Measurements from ENCODE around the gene HNRNPUL1.
"Not testable (repeated sequence)": the region's sequence is repeated elsewhere in the genome, so short reads cannot be mapped to it uniquely, and the experiment has no call there.

Gene HNRNPUL1

DNA sequence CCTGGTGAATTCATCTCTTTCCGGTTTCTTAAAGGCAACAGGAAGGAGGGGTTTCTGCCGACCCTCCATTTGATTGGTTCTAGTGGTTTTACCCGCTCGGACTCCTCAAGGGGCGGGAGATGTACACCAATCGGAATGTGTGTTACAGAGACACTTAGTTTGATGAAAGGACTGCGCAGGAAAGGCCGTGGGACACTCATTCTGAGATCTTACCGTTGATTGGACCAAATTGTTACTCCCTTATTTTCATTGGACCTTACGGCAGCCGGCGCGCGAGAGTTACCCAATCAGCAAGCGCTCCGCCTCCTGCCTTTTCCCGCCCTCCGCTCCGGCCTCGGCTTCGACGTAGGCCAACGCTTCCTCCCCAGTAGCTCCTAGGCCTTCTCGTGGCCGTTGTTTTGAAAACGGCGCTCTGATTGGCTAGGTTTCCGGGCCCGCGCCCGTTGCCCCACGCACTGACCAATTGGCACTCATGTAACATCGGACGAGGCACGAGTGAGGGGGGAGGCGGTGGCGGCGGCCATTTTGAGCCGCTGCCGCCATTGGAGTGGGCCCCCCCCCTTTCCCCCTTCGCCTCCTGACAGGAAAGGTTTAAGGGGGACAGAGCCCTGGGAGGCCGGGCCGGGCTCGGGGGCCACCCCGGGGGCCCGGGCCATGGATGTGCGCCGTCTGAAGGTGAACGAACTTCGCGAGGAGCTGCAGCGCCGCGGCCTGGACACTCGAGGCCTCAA lies at the start of gene HNRNPUL1:
HNRNPUL1 (plus strand) TSS at position 523 of the 731 bp plus-strand sequence; CDS start at position 655, 132 bp downstream.
- DNase-seq (ENCODE audit: low spot score), result peak; percentile 99

DNA sequence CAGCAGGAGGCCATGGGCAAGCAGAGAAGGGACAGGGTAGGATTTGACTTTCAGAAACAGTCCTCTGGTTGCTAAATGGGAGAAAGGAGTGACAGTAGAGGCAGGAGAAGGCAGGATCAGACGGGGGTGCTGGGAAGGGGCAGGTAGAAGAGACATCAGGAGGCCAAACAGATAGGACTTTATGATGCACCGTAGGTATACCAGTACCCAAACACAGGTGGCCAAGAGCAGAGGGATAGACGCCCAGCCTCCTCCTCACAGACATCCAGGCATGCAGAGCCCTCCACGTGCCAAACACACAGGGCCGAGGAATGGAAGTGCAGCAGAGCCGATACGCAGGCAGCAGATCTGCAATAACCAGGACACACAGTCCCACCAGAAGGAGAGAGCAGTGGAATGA lies 46.4 kb upstream of the HNRNPUL1 start:
- no peak for DNase-seq (ENCODE audit: low spot score)

DNA sequence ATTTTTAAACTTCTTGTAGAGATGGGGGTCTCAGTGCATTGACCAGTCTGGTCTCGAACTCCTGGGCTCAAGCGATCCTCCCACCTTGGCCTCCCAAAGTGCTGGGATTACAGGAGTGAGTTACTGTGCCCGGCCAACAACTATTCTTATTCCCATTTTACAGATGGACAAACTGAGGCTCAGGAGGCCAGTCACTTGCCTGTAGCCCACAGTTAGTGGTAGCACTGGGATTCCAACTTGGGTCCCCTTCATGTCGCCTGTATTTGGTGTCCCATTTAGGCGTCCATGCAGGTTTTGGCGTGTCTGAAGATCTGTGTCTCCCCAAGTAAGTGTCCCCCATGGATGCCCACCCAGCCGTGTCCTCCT lies 45.9 kb upstream of the HNRNPUL1 start:
- no peak for DNase-seq (ENCODE audit: low spot score)

DNA sequence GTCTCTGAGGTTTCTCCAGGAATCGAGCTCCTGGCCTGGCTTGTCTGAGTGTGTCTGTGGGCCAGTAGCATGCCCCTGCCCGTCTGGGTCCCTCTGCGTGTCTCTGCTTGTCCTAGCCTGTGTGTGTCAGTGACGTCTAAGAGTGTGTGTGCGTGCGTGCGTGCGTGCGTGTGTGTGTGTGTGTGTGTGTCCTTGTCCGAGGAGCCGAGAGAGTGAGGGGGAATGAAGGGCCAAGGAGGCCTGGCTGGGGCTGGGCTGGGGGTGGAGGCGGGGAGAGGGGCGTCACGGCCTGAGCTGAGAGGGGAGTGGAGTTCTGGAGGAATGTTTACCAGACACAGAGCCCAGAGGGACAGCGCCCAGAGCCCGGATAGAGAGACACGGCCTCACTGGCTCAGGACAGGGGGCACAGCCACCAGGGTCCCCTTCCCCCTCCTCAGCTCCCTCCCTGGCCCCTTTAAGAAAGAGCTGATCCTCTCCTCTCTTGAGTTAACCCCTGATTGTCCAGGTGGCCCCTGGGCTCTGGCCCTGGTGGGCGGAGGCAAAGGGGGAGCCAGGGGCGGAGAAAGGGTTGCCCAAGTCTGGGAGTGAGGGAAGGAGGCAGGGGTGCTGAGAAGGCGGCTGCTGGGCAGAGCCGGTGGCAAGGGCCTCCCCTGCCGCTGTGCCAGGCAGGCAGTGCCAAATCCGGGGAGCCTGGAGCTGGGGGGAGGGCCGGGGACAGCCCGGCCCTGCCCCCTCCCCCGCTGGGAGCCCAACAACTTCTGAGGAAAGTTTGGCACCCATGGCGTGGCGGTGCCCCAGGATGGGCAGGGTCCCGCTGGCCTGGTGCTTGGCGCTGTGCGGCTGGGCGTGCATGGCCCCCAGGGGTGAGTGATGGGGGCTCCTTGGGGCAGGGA lies 45.3 kb upstream of the HNRNPUL1 start, which contains the start of gene AXL:
AXL (plus strand) TSS at position 609 of the 893 bp plus-strand sequence; CDS start at position 779, 170 bp downstream.
- DNase-seq (ENCODE audit: low spot score), result no peak

DNA sequence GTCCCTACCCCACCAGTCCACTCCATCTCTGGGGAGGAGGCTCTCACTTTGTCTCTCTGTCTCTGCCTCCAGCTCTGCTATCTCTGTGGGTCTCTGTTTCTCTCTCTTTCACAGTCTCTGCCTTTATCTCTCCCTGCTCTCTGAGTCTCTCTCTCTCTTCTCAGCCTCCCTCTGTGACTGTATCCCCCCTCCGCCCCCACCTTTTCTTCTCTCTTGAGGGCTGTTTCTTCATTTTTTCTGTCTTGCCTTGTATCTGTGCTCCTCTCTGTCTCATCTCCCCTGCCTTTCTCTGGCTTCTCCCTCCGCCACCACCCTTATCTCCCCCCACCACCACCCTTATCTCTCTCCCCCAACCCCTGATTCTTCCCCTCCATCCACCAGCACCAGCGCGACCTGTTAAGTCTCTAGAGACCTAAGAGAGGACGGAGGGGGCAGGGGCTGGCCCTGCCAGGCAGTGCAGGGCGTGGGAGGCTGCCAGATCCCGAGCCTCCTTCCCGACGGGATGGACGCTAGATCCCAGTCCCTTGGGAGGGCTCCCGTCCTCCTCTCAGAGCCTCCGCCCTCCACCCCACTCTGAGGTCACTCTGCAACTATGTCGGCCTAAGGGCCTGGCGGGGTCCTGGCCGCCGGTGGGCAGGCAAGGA lies 44.1 kb upstream of the HNRNPUL1 start:
- DNase-seq (ENCODE audit: low spot score), result peak; percentile 61

DNA sequence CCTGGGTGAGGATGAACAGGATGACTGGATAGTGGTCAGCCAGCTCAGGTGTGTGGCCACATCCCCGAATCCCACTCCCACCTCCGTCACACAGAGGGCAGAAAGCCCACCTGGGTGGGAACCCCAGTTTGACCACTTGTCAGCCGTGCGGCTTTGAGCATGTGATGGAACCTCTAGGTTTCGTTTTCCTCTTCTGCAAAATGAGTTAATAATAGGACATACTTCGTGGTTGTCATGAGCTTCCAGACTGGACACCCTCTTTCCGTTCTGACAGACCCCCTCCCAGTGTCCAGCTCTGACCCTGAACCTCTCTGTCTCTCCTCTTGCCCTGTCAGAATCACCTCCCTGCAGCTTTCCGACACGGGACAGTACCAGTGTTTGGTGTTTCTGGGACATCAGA lies 43.4 kb upstream of the HNRNPUL1 start:
- no peak for DNase-seq (ENCODE audit: low spot score)

DNA sequence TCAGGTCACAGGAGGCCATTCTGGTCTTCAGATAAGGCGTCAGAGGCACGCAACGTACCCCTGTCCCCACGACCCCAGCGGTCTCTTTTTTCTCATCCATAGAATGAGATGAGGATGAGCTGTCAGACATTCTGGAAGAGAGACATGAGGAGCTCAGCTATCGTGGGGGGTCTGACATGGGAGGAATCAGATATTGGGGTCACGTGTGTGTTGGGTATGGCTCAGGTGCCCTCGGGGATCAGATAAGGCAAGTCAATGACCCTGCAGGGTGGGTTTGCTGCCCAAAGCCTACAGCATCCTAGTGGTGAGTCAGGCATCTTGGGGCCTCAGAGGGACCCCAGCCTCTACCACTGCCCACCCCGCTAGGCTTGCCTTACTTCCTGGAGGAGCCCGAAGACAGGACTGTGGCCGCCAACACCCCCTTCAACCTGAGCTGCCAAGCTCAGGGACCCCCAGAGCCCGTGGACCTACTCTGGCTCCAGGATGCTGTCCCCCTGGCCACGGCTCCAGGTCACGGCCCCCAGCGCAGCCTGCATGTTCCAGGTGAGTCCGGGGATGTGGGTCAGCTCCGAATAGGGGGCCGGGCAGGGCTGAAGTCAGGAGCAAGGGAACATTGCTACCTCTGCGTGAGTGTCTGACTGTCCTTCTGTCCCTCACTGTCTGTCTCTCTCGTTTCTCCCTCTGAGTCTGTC lies 42.5 kb upstream of the HNRNPUL1 start:
- no peak for DNase-seq (ENCODE audit: low spot score)

DNA sequence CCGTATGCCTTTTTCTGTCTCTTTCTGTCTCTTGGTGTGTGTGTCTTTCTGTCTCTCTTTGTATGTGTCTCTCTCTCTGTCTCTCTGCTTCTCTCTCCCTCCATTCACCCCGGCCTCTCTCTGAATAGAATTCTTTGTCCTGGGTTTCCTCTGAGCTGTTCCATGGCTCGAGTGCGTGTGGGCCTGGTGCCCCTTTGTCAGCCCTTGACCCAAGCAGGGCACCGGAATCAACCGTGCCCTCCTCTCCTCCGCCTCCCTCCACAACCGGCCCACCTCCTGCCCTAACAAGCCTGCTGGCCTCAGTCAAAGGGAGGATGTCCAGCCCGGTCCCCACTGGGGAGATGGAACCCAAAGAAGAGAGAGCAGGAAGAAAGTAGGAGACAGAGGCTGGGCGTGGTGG lies 41.9 kb upstream of the HNRNPUL1 start:
- peak; percentile 66 for DNase-seq (ENCODE audit: low spot score)

DNA sequence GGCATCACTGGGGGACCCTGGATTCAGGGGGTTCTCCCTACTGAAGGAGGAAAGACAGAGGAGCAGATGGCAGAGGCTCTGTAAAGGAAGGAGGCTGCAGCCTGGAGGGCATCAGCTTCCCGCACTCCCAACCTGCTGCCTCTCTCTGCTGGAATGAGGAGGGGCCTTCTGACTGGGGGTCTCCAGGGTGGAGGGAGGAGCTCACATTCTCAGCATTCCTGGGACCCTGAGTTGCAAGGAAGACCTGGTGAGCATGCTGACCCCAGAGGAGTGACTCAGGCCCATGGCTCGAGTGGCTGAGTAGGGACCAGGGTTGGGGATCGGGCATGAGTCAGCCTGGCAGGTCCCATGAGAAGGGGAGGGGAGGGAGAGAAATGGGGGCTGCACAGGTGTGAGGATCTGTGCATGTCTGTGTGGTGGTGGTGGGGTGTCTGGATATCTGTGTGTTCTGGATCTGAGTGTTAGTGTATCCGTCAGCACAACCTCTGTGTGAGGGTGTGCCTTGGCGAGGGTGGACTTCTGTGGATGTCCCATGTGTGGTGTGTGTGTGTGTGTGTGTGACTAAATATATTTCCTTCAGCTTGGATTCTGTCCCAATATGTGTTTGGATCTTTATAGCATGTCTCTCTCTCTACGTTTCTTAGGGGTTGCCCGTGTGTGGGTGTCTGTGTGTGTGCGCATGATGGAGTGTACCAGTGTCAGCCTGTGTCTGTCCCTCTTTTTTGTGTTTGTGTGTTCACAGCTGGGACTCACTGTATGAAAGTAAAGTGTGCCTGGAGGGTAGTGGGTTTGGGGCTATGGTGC lies 40.5 kb upstream of the HNRNPUL1 start:
- DNase-seq (ENCODE audit: low spot score), result no peak

DNA sequence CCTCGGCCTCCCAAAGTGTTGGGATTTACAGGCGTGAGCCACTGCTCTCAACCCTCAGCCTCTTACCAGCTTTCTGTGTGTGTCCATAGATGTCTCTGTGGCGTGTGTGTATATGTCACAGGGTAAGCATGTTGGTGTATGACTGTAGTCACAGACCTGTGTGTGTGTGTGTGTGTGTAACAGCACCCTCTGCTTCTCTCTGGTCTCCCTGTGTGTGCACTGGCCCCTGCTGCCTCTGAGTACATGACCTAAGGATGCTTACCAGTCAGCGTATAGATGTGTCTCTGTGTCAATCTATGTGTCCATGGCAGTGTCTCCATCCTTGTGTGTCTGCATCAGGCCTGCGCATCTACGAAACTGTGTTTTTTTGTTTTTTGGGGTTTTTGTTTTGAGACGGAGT lies 39.5 kb upstream of the HNRNPUL1 start:
- DNase-seq (ENCODE audit: low spot score), result no peak

DNA sequence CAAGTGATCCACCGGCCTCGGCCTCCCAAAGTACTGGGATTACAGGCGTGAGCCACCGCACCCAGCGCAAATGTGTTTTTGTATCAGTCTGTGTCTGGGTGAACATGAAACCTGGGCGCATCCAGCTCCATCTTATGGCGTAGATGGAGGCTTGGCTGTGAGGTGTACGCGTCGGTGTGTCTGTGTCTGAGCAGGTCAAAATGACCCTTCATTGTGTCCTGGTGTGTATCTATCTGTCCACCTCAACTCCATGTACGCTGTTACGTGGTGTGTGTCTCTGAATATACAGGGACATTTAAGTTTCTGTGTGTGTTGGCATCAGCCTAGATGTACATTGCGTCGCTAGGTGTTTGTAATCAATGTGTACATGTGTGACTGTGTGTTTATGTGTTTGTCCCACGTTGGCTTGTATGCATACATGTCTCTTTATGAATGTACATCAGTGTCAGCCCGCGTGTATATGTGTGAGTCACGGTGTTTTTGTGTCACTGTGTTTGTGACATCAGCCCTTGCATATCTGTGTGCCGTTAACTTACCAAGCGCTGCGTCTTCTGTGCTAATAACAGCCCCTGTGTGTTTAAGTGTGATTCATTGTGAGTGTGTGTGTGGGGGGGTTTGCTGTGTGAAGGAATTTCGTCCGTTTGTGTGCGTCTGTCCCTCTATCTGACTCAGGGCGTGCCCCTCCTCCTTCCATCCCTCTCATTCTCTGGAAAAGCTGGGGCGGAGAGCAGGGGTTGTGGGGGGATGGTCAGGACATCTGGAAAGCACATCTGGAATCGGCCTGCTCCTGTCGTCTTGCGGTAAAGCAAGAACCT lies 38.7 kb upstream of the HNRNPUL1 start:
- DNase-seq (ENCODE audit: low spot score), result peak; percentile 78

DNA sequence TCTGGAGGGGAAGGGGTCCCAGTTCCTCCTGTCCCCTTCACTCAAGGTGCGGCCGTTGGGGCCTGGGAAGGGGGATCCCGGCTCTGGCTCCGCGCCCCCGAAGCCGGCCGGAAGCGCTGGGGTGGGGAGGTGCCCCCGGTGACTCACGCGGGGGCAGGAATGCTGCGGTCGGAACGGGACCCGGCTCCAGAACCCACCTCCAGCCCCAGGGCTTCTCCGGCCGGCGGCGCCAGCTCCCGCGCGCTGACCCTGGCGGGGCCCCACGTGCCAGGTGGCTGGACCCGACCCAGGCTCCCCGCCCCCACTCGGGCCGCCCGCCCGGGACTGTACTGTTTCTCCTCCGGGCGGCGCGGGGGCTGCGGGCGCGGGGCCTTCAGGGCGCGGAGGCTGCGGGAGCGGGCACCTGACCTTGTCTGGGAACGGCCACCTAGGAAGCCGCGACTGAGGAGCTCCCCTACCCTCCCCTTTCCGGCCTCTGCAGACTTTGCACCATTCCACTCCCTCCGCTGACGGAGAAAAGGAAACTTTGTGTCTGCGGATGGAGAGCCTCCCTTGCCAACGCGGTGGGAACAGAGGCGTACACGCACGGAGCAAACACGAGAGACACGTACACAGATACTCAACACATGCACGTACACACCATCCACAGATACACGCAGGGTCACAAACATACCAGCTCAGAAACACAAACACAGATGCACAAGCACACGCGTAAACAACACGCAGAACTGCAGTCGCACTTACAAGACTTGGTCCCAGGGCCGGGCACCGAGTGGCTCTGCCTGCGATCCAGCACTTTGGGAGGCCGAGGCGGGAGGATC lies 37.9 kb upstream of the HNRNPUL1 start:
- DNase-seq (ENCODE audit: low spot score), result peak; percentile 39

DNA sequence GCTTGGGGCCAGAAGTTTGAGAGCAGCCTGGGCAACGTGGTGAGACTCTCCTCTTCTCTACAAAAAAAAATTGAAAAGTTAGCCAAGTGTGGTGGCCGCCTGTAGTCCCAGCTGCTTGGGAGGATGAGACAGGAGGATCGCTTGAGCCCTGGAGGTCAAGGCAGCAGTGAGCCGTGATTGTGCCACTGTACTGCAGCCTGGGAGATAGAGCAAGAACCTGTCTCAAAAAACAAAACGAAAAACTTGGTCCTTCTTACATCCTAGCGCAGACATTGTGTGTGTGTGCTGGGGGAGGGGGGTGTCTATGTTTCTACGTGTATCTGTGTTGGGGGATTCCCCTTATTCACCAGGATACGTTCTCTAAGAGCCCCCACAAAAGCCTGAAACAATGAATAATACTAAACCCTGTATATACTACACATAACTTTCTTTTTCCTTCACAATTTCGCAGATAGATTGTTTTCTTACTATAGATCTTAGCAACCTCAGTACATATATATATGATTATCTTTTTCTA lies 37.2 kb upstream of the HNRNPUL1 start:
- no peak for DNase-seq (ENCODE audit: low spot score)

DNA sequence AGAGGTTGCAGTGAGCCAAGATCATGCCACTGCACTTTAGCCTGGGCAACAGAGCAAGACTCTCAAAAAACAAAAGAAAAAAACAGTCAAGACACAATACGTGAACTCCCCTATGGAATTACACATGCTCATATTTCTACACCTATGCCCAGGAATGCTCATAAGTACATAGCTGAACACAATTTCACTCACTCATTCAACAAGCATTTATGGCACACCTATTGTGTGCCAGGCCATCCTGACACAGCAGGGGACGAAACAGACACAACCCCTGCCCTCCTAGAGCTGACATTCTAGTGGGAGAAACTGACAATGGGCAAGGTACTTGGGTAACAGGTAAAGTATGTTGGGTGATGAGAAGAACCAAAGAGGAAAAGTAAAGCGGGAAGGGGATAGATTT lies 35.7 kb upstream of the HNRNPUL1 start:
- no peak for DNase-seq (ENCODE audit: low spot score)

DNA sequence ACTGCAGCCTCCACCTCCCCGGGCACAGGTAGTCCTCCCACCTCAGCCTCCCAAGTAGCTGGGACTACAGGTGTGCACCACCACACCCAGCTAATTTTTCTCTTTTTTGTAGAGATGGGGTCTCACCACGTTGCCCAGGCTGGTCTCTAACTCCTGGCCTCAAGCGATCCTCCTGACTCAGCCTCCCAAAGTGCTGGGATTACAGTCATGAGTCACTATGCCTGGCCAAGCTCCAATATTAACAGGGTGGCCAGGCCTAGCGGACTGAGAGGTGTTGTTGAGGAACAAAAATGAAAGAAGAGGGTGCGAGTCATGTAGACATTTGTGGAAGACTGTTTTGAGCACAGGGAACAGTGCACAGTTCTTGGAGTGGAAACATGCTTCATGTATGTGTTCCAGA lies 34.8 kb upstream of the HNRNPUL1 start:
- not testable (repeated sequence) for DNase-seq (ENCODE audit: low spot score)

DNA sequence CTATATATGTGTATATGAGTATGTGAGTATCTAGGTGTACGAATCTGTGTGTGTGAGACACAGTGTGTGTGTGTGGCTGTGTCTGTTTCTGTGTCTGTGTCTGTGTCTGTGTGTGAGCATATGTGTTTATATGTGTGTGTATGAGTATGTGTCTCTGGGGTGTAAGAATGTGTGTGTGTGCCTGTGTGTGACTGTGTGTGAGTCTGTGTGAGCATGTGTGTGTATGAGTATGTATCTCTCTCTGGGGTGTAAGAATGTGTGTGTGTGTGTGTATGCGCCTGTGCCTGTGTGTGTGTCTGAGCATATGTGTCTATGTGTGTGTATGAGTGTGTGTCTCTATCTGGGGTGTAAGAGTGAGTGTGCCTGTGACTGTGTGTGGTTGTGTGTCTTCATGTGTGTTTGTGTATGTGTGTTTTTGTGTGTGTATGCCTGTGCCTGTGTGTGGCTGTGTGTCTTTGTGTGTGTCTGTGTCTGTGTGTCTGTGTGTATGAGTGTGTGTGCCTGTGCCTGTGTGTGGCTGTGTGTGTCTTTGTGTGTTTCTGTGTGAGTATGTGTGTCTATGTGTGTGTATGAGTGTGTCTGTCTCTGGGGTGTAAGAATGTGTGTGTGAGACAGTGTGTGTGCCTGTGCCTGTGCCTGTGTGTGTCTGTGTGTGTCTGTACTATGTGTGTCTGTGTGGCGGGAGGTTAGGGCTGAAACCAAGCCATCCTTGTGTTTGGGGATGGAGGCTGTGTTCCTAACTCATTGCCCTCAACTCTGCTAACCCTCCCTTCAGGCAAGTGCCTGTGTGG lies 33.9 kb upstream of the HNRNPUL1 start:
- no peak for DNase-seq (ENCODE audit: low spot score)

DNA sequence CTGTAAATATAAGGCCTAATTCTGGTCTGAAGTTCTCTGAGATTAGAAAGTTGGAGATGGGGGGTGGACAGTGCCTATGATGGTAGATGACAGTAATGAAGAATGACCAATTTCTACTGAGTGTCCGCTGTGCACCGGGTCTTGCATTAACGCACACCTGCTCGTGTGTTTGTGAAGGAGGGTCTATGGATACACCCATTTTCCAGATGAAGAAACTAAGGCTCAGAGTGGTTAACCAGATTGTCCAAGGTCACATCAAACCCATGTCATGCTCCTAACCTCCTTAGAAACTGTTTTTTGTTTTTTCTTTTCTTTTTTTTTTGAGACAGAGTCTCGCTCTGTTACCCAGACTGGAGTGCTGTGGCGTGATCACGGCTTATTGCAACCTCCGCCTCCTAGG lies 31.5 kb upstream of the HNRNPUL1 start:
- DNase-seq (ENCODE audit: low spot score), result no peak

DNA sequence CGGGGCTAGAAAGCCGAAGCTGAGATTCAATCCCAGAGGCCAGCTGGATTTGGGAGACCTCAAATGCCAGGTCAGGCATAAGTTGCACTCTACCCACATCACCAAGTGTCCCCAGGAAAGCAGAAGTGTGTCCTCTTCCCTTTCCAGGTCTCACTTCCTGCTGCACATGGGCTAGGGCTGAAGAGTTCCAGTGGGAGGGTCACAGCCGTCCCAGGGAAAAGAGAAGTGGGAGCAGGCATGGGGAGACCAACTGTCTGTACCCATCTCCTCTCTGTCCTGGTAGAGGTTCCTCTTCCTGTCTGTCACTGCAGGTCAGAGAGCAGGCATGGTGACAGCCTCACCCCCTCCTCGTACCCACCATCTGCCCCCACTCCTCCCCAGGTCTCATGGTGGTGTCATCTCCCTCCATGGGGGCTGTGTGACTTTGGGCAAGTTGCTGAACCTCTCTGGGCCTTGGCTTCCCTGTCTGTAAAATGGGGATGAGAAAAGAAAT lies 30.4 kb upstream of the HNRNPUL1 start:
- no peak for DNase-seq (ENCODE audit: low spot score)

All from COLO829 (cell line).